ENCODE data around the gene MB21D2.

DNA sequence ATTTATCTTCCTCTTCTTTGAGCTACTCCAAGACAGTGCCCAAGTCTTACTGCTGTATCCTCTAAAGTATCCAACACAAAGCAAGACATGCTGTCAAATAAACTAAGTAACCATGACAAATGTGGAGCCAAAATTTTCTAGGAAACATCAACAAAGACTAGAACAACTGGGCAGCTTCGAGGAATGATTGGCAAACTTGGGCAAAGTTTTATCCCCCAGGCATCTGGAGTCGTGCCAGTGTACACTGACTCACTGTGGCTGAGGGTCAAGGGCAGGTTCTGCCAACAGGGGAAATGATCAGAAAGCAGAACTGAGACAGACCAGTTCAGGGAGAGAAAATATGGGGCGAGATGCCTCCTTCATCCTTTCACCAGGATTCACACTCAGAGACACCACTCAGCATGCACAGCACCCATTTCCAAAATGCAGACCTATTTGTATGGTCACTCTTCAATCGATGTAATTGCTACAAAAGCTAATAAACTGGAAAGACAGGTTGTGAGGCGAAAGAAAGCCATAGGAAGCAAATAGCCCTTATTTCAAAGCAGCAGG, 65.8 kb downstream of the MB21D2 start:
- no peak for TF ChIP-seq POLR2AphosphoS5 (IDR thresholded peaks at IDR 0.05; ENCODE audit: low read depth)
- TF ChIP-seq, protein P1, sequence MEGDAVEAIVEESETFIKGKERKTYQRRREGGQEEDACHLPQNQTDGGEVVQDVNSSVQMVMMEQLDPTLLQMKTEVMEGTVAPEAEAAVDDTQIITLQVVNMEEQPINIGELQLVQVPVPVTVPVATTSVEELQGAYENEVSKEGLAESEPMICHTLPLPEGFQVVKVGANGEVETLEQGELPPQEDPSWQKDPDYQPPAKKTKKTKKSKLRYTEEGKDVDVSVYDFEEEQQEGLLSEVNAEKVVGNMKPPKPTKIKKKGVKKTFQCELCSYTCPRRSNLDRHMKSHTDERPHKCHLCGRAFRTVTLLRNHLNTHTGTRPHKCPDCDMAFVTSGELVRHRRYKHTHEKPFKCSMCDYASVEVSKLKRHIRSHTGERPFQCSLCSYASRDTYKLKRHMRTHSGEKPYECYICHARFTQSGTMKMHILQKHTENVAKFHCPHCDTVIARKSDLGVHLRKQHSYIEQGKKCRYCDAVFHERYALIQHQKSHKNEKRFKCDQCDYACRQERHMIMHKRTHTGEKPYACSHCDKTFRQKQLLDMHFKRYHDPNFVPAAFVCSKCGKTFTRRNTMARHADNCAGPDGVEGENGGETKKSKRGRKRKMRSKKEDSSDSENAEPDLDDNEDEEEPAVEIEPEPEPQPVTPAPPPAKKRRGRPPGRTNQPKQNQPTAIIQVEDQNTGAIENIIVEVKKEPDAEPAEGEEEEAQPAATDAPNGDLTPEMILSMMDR (conservative IDR thresholded peaks at IDR 0.05; ENCODE audit: low read depth in 2 of 2): no peak

Data from GM23338 (cell line).